Stimulated activated effector memory CD8-positive, alpha-beta T cell treated with anti-CD3 and anti-CD28 coated beads, Interleukin-12 subunit alpha, Interleukin-12 subunit beta, amount 100 ng/mL, for 72 hours (primary cell): ENCODE measurements around the gene POLR2C.

Experiments
- ATAC-seq: fragments of 150-1000 bp; cut with Tn5 transposase; 2 replicates; pipeline ENCODE4 v1.10.0; 2021
- DNase-seq, 2 donors: peaks; one replicate each; pipeline ENCODE4 v3.0.0; 2021 to 2022; ENCODE audit warnings: low spot score in 2 of 2
- H3K27ac Mint-ChIP-seq: one replicate; pipeline ENCODE4 v1.8.0; 2022; ENCODE audit warnings: mild to moderate bottlenecking, mixed read lengths
- H3K36me3 Mint-ChIP-seq: one replicate; pipeline ENCODE4 v1.8.0; 2022; ENCODE audit warnings: mild to moderate bottlenecking, mixed read lengths
- H3K4me1 Mint-ChIP-seq: one replicate; pipeline ENCODE4 v1.8.0; 2022; ENCODE audit warnings: mixed read lengths
- H3K4me3 Mint-ChIP-seq: one replicate; pipeline ENCODE4 v1.8.0; 2022; ENCODE audit warnings: mild to moderate bottlenecking, mixed read lengths
- H3K9me3 Mint-ChIP-seq: one replicate; pipeline ENCODE4 v1.8.0; 2022; ENCODE audit warnings: mixed read lengths

Gene POLR2C

DNA sequence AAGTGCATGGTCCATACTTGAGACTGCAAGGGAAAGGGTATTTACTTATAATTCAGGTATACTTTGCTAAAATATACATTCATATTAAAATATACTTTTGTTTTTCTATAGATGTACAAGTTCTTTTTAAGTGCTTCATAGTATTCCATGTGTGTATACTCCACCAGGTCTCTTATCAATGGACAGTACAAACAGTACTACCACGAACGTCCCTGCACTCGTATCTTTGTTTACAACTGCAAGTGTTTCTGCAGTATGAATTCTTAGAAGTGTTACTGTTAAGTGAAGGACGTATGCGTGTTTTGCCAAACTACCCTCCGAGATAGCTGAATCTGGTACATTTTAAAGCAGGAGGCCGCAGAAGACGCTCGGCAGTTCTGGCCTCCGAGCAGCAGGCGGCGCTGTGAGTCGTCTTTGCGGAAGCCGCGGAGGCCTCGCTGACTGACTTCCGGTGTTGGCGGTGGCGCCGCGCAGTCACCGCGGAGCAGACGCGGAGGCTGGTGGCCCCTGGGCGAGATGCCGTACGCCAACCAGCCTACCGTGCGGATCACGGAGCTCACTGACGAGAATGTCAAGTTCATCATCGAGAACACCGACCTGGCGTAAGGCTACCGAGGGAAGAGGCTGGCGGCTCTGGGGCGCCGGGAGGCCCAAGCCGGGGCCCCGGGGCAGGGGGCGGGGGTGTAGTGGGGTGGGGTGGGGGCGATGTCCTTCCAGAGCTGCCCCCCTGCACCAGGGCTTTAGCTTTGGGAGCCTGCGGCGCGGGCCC lies at the start of gene POLR2C:
TSS of gene POLR2C (plus strand) at position 471 of the 769 bp plus-strand sequence. CDS start at position 517, 46 bp downstream.
- Mint-ChIP-seq H3K9me3 (no peaks in the 10 kb centered on the region), H3K27ac (peak within 1 kb of the TSS; percentile 99), H3K36me3 (peaks cover 77% of the 10 kb centered on the region), H3K4me1 (peaks cover 38% of the 10 kb centered on the region), H3K4me3 (peak within 1 kb of the TSS; percentile 98)
- ATAC-seq (peak; percentile 97), DNase-seq (peak; percentile 97)

DNA sequence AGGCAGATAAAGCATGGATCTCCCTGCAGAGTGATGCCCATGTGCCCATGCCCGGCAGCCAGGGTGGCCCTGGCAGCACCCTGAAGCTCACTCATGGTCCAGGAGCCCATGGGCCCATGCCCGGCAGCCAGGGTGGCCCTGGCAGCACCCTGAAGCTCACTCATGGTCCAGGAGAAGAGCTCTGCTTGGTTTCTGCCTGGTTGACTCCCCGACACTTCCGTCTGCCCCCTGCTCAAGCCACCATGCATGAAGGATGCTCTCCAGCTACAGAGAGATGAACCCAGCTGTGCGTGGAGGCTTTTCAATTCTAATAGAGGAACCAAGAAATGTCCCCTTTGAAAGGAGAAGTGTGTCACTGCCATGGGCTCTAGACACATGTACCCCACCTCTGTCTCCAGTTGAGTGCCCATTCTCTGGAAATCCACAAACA lies 49.2 kb upstream of the POLR2C start:
- Mint-ChIP-seq H3K36me3 (peaks cover 14% of the 10 kb centered on the region), H3K4me3 (no peak overlapping the region), H3K4me1 (peaks cover 25% of the 10 kb centered on the region), H3K27ac (no peak overlapping the region), H3K9me3 (no peaks in the 10 kb centered on the region)
- no peak for ATAC-seq
- no peak for DNase-seq

DNA sequence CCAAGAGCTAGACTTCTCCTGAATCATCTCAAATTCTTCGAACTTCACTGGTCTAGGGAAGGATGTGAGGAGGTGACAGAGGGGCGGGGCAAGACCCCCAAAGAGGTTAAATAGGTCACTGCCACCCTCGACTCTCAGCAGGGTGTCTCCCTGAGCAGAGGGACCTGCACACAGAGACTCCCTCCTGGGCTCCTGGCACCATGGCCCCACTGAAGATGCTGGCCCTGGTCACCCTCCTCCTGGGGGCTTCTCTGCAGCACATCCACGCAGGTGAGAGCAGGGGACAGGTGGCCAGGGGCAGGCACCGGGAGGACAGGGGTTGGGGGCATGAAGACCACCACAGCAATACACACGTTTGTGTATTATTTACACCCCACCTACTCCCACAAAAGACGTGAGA lies 48.7 kb upstream of the POLR2C start:
- ATAC-seq, result no peak
- H3K4me3 Mint-ChIP-seq, result no peak overlapping the region

DNA sequence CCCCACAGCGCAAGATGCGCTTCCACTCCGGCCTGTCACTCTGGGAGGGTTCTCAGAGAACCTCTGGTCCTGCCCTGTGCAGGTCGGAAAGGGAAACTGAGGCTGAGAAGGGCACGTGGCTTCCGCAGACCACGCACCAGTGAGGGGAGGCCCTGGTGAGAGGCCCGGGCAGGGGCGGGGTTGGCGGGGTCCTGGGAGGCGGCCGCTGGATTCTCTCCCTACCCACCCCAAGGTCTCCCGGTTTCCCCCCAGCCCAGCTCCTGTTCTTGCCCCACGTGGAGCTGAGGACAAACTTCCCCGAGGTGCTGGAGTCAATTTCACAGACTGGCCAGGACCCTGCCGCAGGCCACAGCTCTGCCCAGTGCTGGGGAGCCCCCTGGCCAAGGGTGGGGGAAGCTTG lies 46.4 kb upstream of the POLR2C start:
- ATAC-seq (no peak), DNase-seq (no peak)
- Mint-ChIP-seq H3K4me3 (peak overlapping the region; percentile 71), H3K36me3 (peaks cover 14% of the 10 kb centered on the region), H3K4me1 (peaks cover 34% of the 10 kb centered on the region), H3K27ac (peak overlapping the region; percentile 95), H3K9me3 (no peaks in the 10 kb centered on the region)

More for the DNA sequence above, 48.7 kb upstream of the POLR2C start:
- H3K9me3 Mint-ChIP-seq, result no peaks in the 10 kb centered on the region
- peaks cover 14% of the 10 kb centered on the region for H3K36me3 Mint-ChIP-seq
- H3K27ac Mint-ChIP-seq, result no peak overlapping the region
- DNase-seq, result no peak
- H3K4me1 Mint-ChIP-seq, result peaks cover 29% of the 10 kb centered on the region

DNA sequence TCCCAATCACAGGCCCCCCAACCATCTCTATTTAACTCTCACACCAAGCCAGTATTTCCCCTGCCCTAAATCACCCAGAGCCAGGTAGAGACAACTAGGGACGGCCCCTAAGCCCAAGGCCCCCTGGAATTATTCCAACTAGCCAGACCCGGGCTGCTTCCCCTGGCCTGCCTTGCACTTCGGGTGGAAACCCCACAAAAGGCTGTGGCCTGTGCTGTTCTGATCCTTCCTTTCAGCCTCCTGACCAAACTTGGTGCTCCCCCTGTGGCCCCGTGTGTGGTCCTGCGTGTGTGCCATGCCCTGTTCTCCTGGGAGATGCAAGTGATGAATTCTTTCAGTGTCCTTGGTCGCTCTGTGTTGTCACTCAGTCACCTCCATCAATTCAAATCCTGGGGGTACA lies 43.0 kb upstream of the POLR2C start:
- Mint-ChIP-seq H3K4me1 (peaks cover 28% of the 10 kb centered on the region), H3K4me3 (no peak overlapping the region), H3K36me3 (peaks cover 14% of the 10 kb centered on the region), H3K27ac (peak overlapping the region; percentile 88), H3K9me3 (no peaks in the 10 kb centered on the region)
- DNase-seq, result no peak
- ATAC-seq, result no peak

DNA sequence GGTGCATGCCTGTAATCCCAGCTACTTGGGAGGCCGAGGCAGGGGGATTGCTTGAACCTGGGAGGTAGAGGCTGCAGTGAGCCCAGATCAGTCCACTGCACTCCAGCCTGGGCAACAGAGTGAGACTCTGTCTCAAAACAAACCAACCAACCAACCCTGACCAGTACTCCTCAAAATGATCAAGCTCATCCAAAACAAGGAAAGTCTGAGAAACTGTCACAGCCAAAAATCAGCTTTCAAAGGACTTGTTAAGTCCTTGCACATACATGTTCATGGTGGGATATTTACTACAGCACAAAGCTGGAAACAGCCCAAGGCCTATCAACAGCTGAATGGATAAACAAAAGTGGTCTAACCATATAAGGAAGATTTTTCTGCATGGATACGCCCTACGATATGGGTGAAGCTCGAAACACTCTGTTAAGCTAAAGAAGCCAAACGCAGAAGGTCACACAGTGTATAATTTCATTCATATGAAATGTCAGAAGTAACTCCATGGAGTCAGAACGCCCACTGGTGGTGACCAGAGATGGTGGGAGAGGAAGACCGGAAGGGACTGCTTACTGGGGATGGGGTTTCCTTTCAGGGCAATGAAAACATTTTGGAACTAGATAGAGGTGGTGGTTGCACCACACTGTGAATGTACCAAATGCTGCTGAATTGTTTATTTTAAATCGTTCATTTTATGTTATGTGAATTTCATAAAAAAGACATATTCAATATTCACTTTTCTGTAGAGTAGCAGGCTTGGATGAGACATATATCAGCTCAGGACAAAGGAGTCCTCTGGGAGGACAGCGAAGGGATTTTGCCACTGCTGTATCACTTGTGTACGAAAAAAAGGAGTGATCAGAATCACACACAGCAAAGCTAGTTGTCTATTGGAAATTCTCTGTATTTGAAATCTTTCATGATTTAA lies 40.2 kb upstream of the POLR2C start:
- Mint-ChIP-seq H3K4me1 (peaks cover 17% of the 10 kb centered on the region), H3K36me3 (peaks cover 2% of the 10 kb centered on the region), H3K9me3 (no peaks in the 10 kb centered on the region), H3K4me3 (no peak overlapping the region), H3K27ac (peak overlapping the region; percentile 46)
- DNase-seq (no peak), ATAC-seq (no peak)

DNA sequence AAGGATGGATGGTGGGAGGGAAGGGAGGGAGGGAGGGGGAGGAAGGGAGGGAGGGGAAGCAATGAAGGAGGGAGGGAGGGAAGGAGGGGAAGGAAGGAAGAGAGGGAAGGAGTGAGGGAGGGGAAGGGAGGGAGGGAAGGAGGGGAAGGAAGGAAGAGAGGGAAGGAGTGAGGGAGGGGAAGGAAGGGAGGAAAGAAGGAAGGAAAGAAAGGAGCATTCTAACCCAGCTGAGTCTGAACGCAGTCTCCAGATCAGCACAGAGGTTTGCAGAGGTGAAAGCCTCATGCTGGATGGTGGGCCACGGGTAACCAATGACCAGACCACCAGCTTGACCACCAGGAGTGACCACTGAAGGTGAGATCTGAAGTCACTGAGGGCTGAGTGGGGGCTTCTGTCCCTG lies 39.3 kb upstream of the POLR2C start:
- peaks cover 10% of the 10 kb centered on the region for H3K4me1 Mint-ChIP-seq
- ATAC-seq (no peak), DNase-seq (no peak)
- peaks cover 9% of the 10 kb centered on the region for H3K36me3 Mint-ChIP-seq
- no peak overlapping the region for H3K27ac Mint-ChIP-seq
- H3K9me3 Mint-ChIP-seq, result no peaks in the 10 kb centered on the region
- H3K4me3 Mint-ChIP-seq, result no peak overlapping the region

DNA sequence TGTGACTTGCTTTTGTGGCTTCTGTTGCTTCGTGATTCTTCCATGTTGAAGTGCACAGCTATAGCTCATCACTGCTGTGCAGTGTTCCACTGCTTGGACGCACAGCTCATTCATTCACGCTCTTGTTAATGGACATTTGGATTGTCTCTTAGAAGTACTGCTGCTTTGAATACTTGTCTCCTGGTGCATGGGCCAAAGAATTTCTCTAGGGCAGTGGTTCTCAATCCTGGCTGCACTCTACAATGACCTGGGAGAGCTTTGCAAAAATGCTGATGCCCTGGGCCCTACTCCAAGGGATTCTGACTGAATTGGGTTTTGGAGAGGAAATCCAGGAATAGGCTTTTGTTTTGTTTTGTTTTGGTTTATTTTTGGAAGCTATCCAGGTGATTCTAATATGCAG lies 37.9 kb upstream of the POLR2C start:
- no peaks in the 10 kb centered on the region for H3K9me3 Mint-ChIP-seq
- H3K27ac Mint-ChIP-seq, result no peak overlapping the region
- no peak overlapping the region for H3K4me3 Mint-ChIP-seq
- no peaks in the 10 kb centered on the region for H3K4me1 Mint-ChIP-seq
- peaks cover 24% of the 10 kb centered on the region for H3K36me3 Mint-ChIP-seq
- DNase-seq (no peak), ATAC-seq (no peak)

DNA sequence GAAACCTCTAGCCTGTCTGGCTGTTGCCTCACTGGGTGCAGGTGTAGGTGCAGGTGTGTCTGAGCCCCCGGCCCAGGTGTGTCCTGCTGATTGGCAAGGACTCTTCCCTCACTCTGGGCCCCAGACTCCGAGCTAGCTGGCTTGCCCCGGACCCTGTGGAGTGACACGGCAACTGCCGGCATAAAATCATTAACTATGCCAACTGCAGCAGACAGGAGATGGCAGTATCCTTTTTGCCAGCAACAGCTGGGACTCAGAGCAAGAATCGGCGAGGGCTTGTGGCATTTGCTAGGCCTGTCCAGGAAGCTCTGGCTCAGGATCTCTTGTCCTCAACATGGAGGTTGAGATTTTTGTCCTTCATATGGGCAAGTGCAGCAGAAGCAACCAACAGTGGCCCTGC lies 36.1 kb upstream of the POLR2C start:
- no peaks in the 10 kb centered on the region for H3K4me1 Mint-ChIP-seq

DNA sequence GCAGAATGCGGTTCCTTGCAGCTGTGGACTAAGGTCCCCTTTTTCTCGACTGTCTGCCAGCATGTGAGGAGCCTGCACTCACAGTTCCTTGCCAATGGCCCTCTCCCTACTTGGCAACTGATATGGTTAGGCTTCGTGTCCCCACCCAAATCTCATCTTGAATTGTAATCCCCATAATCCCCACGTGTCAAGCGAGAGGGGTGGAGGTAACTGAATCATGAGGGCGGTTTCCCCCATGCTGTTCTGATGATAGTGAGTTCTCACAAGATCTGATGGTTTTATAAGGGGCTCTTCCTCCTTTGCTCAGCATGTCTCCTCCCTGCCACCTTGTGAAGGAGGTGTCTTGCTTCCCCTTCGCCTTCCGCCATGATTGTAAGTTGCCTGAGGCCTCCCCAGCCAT lies 35.2 kb upstream of the POLR2C start:
- no peaks in the 10 kb centered on the region for H3K9me3 Mint-ChIP-seq
- H3K4me3 Mint-ChIP-seq, result no peak overlapping the region
- peaks cover 51% of the 10 kb centered on the region for H3K36me3 Mint-ChIP-seq
- DNase-seq (no peak), ATAC-seq (no peak)
- peak overlapping the region; percentile 63 for H3K27ac Mint-ChIP-seq
- no peaks in the 10 kb centered on the region for H3K4me1 Mint-ChIP-seq

More for the DNA sequence above, 36.1 kb upstream of the POLR2C start:
- H3K27ac Mint-ChIP-seq, result no peak overlapping the region
- no peaks in the 10 kb centered on the region for H3K9me3 Mint-ChIP-seq
- H3K36me3 Mint-ChIP-seq, result peaks cover 41% of the 10 kb centered on the region
- DNase-seq (no peak), ATAC-seq (no peak)
- H3K4me3 Mint-ChIP-seq, result no peak overlapping the region

DNA sequence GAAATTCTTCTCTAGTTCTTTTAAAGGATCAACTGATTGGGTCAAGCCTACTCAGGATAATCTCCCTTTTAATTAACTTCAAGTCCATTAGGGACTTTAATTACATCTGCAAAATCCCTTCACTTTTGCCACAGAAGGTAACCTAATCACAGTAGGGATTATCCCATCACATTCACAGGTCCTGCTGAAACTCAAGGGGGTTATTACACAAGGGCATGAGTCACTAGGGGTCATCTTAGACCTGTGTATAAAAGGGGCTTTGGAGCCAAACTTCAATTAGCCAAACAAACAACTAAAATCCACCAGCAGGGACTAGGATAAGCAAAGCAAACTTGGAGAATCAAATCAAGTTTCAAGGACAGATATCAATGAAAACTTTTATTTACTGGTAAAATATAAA lies 34.7 kb upstream of the POLR2C start:
- ATAC-seq, result no peak
- Mint-ChIP-seq H3K36me3 (peaks cover 56% of the 10 kb centered on the region), H3K4me1 (no peaks in the 10 kb centered on the region), H3K4me3 (no peak overlapping the region), H3K27ac (peak overlapping the region; percentile 63), H3K9me3 (no peaks in the 10 kb centered on the region)
- no peak for DNase-seq

DNA sequence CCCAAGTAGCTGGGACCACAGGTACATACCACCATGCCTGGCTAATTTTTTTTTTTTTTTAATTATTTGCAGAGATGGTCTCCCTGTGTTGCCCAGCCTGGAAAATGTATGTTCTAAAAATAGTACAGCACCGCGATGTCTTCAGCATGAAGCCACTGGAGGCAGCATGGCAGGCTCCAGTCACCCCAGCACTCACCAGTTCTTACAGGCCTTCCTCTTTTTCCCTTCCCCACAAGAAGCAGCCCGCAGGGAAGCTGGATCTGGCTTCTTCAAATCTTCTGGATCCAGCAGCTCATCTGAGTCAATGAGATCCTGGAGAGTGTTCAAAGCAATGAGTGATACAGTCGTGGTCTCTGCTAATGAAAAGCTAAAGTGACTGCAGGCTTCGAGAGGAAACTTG lies 31.5 kb upstream of the POLR2C start:
- Mint-ChIP-seq H3K27ac (peak overlapping the region; percentile 12), H3K36me3 (peaks cover 87% of the 10 kb centered on the region), H3K4me1 (no peaks in the 10 kb centered on the region), H3K4me3 (no peak overlapping the region), H3K9me3 (no peaks in the 10 kb centered on the region)
- no peak for DNase-seq
- no peak for ATAC-seq

DNA sequence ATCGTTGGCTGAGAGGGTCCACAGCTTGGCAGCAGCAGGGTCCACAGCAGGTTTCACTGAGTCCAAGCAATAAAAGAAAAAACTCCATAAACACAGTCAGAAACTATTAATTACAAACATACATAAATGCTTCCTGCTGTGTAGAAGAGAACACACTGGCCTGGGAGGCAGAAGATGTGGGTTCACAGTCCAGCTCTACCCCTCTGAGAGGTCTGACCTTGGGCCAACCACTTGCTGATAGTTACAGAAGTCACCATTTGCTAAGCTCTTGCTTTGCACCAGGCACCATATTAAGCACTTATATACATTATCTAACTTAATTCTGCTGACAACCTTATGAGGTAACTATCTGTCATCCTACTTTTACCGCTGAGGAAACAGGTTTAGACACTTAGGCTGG lies 30.0 kb upstream of the POLR2C start:
- Mint-ChIP-seq H3K9me3 (no peaks in the 10 kb centered on the region), H3K27ac (no peak overlapping the region), H3K4me3 (no peak overlapping the region), H3K36me3 (peaks cover 100% of the 10 kb centered on the region), H3K4me1 (no peaks in the 10 kb centered on the region)
- no peak for DNase-seq
- no peak for ATAC-seq

DNA sequence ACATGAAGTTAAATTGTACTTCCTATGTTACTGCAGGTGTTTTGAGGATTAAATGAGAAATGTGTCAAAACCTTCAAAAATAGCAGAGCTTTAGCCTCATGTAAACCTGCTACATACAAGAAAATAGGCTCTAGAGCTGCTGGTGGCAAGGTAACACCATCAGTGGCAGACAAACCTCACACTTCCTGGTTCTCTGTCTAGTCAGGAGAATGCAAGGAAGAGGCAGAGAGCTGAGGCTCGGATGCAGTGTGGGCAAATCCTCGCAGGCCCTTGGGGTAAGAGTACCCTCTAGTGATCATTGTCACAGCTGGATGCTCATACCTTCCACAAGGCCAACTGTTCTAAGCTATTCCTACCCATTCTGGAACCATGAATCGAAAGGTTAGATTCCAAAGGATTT lies 29.5 kb upstream of the POLR2C start:
- no peak overlapping the region for H3K4me3 Mint-ChIP-seq
- no peaks in the 10 kb centered on the region for H3K9me3 Mint-ChIP-seq
- H3K27ac Mint-ChIP-seq, result peak overlapping the region; percentile 20
- H3K4me1 Mint-ChIP-seq, result no peaks in the 10 kb centered on the region
- ATAC-seq, result no peak
- peaks cover 100% of the 10 kb centered on the region for H3K36me3 Mint-ChIP-seq
- no peak for DNase-seq

DNA sequence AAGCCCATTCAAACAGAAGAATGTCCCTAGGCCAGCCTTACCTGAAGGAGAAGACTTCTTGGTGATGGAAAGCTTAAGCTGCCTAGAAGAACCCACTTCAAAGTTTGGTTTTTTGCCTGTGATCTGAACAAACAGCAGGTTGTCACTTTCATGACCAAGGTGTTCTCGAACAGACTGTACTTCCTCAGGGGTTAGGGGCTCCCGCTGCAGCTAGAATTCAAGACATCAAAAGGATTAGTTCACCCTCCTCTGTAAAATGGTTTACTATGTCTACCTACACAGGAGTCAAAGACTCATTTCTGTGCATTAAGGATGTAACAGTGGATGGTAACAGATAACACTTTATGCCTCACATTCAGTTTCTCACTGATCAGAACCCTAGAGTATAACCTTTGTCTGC lies 28.5 kb upstream of the POLR2C start:
- Mint-ChIP-seq H3K4me3 (no peak overlapping the region), H3K9me3 (no peaks in the 10 kb centered on the region), H3K4me1 (no peaks in the 10 kb centered on the region), H3K27ac (no peak overlapping the region), H3K36me3 (peaks cover 100% of the 10 kb centered on the region)
- DNase-seq, result no peak
- ATAC-seq, result no peak

DNA sequence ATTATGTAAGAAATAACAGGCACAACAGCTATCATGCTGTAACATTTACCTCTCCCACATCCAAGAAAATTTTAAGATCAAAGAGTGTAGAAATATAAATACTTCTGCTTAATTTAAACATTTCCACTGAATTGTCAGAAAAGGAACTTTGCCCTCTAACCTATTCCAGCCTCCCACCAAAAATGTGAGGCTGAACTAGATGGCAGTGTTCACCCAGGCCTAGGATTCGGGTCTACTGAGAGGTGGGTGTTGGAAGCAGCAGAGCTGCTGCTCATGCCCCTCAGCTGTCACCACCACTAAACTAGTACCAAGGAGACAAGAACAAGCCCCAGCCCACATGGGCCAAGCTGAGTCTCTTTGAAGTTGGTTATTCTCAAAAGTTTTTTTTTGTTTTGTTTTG lies 26.6 kb upstream of the POLR2C start:
- Mint-ChIP-seq H3K4me1 (no peaks in the 10 kb centered on the region), H3K27ac (no peak overlapping the region), H3K4me3 (no peak overlapping the region), H3K9me3 (no peaks in the 10 kb centered on the region), H3K36me3 (peaks cover 100% of the 10 kb centered on the region)
- ATAC-seq (no peak), DNase-seq (no peak)
